HepG2 (cell line): ENCODE results near the gene LEAP2. TPM values are rescaled to one million over a fixed set of nuclear protein-coding genes. Genes with fewer than 3 reads are reported as not detected.

ENCODE experiments used
- ATF4 ChIP-seq, 2 experiments: fragments of 450-650 bp in 1 of 2; sonication (generic) in 1 of 2; formaldehyde crosslinking; IDR thresholded peaks; 2 replicates each; pipeline versions ENCODE4 v1.5.0 to v1.8.0; 2020 to 2022; ENCODE audit warnings: mild to moderate bottlenecking in 1 of 2, missing genetic modification reagents in 1 of 2
- CC2D1A ChIP-seq: sonication (generic); formaldehyde crosslinking; IDR thresholded peaks from 2 replicates; pipeline ENCODE4 v1.8.1; 2023; ENCODE audit warnings: mild to moderate bottlenecking, missing genetic modification reagents
- FLYWCH1 ChIP-seq: sonication (generic); formaldehyde crosslinking; IDR thresholded peaks from 2 replicates; pipeline ENCODE4 v1.8.1; 2023; ENCODE audit warnings: mild to moderate bottlenecking, missing genetic modification reagents
- GATAD2A ChIP-seq: IDR thresholded peaks from 2 replicates; pipeline ENCODE4 v1.6.1; 2016
- HOXA5 ChIP-seq: sonication (generic); formaldehyde crosslinking; IDR thresholded peaks from 2 replicates; pipeline ENCODE4 v1.4.0; 2020; ENCODE audit warnings: missing genetic modification reagents
- ISL2 ChIP-seq: sonication (generic); formaldehyde crosslinking; IDR thresholded peaks from 2 replicates; pipeline ENCODE4 v1.5.0; 2020; ENCODE audit warnings: missing genetic modification reagents
- MEIS2 ChIP-seq: sonication (generic); formaldehyde crosslinking; IDR thresholded peaks from 2 replicates; pipeline ENCODE4 v1.9.0; 2021; ENCODE audit warnings: mild to moderate bottlenecking, missing genetic modification reagents
- MNT ChIP-seq: fragments of 450-650 bp; IDR thresholded peaks from 2 replicates; pipeline ENCODE4 v1.6.1; 2016
- NFRKB ChIP-seq: fragments of 450-650 bp; IDR thresholded peaks from 2 replicates; pipeline ENCODE4 v1.6.1; 2017
- TFDP2 ChIP-seq: sonication (generic); formaldehyde crosslinking; IDR thresholded peaks from 2 replicates; pipeline ENCODE4 v1.4.0; 2020; ENCODE audit warnings: missing genetic modification reagents
- TMF1 ChIP-seq: sonication (generic); formaldehyde crosslinking; IDR thresholded peaks from 2 replicates; pipeline ENCODE4 v1.8.1; 2022; ENCODE audit warnings: low read depth, missing genetic modification reagents
- ZNF251 ChIP-seq: sonication (generic); formaldehyde crosslinking; IDR thresholded peaks from 2 replicates; pipeline ENCODE4 v1.9.0; 2021; ENCODE audit warnings: mild to moderate bottlenecking, missing genetic modification reagents
- ZNF280B ChIP-seq: sonication (generic); formaldehyde crosslinking; IDR thresholded peaks from 2 replicates; pipeline ENCODE4 v1.5.0; 2020; ENCODE audit warnings: missing genetic modification reagents, mild to moderate bottlenecking, borderline replicate concordance
- ZNF530 ChIP-seq: sonication (generic); formaldehyde crosslinking; IDR thresholded peaks from 2 replicates; pipeline ENCODE4 v1.5.0; 2020; ENCODE audit warnings: low read depth, mild to moderate bottlenecking, missing genetic modification reagents
- ZNF775 ChIP-seq: sonication (generic); formaldehyde crosslinking; IDR thresholded peaks from 2 replicates; pipeline ENCODE4 v1.4.0; 2020; ENCODE audit warnings: missing genetic modification reagents, mild to moderate bottlenecking, moderate library complexity, borderline replicate concordance
- polyA plus RNA-seq, 8 experiments: library from polyadenylated mRNA; depleted of rRNA in 3 of 8; stranded (reverse) in 7 of 8; unstranded in 1 of 8; fragments of >200 nt; fragmentation: Illumina TruSeq in 4 of 8; extraction: Trizol in 4 of 8; gene quantifications; 2 replicates each; pipeline versions ENCODE4 v1.2.1 to v1.2.3, GENCODE V29; 2011 to 2016; ENCODE audit warnings: low read depth in 4 of 8, missing spikeins in 1 of 8, mixed read lengths in 1 of 8; ENCODE audit not compliant: insufficient read depth in 1 of 8
- total RNA-seq, 5 experiments: library from RNA; depleted of rRNA; stranded (reverse); fragments of >200 nt; fragmentation: Illumina TruSeq; extraction: Trizol; gene quantifications; 2 replicates each; pipeline ENCODE4 v1.2.3, GENCODE V29; 2016; ENCODE audit warnings: low read depth in 1 of 5
- TF ChIP-seq, protein P1 (sequence below): sonication (generic); formaldehyde crosslinking; conservative IDR thresholded peaks from 2 replicates; pipeline ENCODE4 v1.4.0; 2020; ENCODE audit warnings: mild to moderate bottlenecking, missing genetic modification reagents, moderate library complexity
- TF ChIP-seq, protein P2 (sequence below): sonication (generic); formaldehyde crosslinking; IDR thresholded peaks from 2 replicates; pipeline ENCODE4 v1.4.0; 2020; ENCODE audit warnings: mild to moderate bottlenecking, low read depth, missing genetic modification reagents

The LEAP2 gene
- total and polyA plus RNA-seq, 2 of the 13 experiments (the other 11 are each of a cell fraction or from before 2014, with no cell fraction given), result 23.9 to 51.9 TPM

- TF ChIP-seq FLYWCH1 (CRISPR knock-in tag) (no peak; the same call in 1 of the 2 replicates), MEIS2 (CRISPR knock-in tag) (no peak; the same call in 1 of the 2 replicates), ZNF251 (CRISPR knock-in tag) (no peak), ISL2 (CRISPR knock-in tag) (peak; percentile 66; the same call in 1 of the 2 replicates), ZNF280B (CRISPR knock-in tag) (0 out of 2 replicates have a peak, but pooled peaks have one; percentile 61), HOXA5 (CRISPR knock-in tag) (peak; percentile 23; the same call in 1 of the 2 replicates), TFDP2 (peak; percentile 82), NFRKB (no peak), GATAD2A (CRISPR knock-in tag) (peak; percentile 21; the same call in 1 of the 2 replicates), CC2D1A (no peak), MNT (no peak), ATF4 (CRISPR knock-in tag; IDR thresholded peaks at IDR 0.05) (peak in 1 of 2 experiments; percentile 64; a peak in 1 of 4 replicates), TMF1 (no peak; the same call in none of the 2 replicates), ZNF775 (CRISPR knock-in tag) (0 out of 2 replicates have a peak, but pooled peaks have one; percentile 69), ZNF530 (CRISPR knock-in tag) (no peak)
- TF ChIP-seq, protein P1, sequence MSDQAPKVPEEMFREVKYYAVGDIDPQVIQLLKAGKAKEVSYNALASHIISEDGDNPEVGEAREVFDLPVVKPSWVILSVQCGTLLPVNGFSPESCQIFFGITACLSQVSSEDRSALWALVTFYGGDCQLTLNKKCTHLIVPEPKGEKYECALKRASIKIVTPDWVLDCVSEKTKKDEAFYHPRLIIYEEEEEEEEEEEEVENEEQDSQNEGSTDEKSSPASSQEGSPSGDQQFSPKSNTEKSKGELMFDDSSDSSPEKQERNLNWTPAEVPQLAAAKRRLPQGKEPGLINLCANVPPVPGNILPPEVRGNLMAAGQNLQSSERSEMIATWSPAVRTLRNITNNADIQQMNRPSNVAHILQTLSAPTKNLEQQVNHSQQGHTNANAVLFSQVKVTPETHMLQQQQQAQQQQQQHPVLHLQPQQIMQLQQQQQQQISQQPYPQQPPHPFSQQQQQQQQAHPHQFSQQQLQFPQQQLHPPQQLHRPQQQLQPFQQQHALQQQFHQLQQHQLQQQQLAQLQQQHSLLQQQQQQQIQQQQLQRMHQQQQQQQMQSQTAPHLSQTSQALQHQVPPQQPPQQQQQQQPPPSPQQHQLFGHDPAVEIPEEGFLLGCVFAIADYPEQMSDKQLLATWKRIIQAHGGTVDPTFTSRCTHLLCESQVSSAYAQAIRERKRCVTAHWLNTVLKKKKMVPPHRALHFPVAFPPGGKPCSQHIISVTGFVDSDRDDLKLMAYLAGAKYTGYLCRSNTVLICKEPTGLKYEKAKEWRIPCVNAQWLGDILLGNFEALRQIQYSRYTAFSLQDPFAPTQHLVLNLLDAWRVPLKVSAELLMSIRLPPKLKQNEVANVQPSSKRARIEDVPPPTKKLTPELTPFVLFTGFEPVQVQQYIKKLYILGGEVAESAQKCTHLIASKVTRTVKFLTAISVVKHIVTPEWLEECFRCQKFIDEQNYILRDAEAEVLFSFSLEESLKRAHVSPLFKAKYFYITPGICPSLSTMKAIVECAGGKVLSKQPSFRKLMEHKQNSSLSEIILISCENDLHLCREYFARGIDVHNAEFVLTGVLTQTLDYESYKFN (CRISPR knock-in tag), result peak; percentile 57
- TF ChIP-seq, protein P2, sequence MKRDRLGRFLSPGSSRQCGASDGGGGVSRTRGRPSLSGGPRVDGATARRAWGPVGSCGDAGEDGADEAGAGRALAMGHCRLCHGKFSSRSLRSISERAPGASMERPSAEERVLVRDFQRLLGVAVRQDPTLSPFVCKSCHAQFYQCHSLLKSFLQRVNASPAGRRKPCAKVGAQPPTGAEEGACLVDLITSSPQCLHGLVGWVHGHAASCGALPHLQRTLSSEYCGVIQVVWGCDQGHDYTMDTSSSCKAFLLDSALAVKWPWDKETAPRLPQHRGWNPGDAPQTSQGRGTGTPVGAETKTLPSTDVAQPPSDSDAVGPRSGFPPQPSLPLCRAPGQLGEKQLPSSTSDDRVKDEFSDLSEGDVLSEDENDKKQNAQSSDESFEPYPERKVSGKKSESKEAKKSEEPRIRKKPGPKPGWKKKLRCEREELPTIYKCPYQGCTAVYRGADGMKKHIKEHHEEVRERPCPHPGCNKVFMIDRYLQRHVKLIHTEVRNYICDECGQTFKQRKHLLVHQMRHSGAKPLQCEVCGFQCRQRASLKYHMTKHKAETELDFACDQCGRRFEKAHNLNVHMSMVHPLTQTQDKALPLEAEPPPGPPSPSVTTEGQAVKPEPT (CRISPR knock-in tag), result no peak
Observed at GRCh38 chr5:132830436-132831094, 42.9 kb upstream of the LEAP2 start, which contains the start of gene SHROOM1 (continued).
